B cell (primary cell): Measurements from ENCODE around the gene HOXA3.

Experiments
- CTCF ChIP-seq: fragments of 200-600 bp; IDR thresholded peaks from one replicate; pipeline ENCODE4 v1.8.0; 2022; ENCODE audit warnings: antibody characterized with exemption, mild to moderate bottlenecking
- EZH2 ChIP-seq: IDR thresholded peaks from 2 replicates; pipeline ENCODE4 v1.6.1; 2012; ENCODE audit warnings: borderline replicate concordance, low read depth, mild to moderate bottlenecking, moderate library complexity, low read length; ENCODE audit not compliant: insufficient read depth, poor library complexity, severe bottlenecking

GRCh38 chr7:27171325-27171636 lies 18.9 kb upstream of the HOXA3 start:
- no peak for TF ChIP-seq EZH2
- TF ChIP-seq CTCF: no peak
